Liver (tissue), 9 donors: ENCODE data around the gene ATP11A. TPM values are rescaled to one million over a fixed set of nuclear protein-coding genes. Genes with fewer than 3 reads are reported as not detected.

ENCODE experiments used
- DNase-seq: peaks from one replicate; pipeline ENCODE4 v3.0.0-alpha.2; 2017; ENCODE audit warnings: low spot score
- H3K27ac ChIP-seq, 2 donors: one replicate each; pipeline ENCODE4 v1.7.0; 2013; ENCODE audit warnings: inconsistent platforms in 2 of 2, low read length in 2 of 2, control low read depth in 1 of 2, low read depth in 1 of 2, mild to moderate bottlenecking in 1 of 2
- H3K27me3 ChIP-seq, 4 donors: one replicate each; pipeline versions ENCODE4 v1.6.1 to v1.7.0; 2013; ENCODE audit warnings: low read length in 3 of 4, inconsistent platforms in 1 of 4, mild to moderate bottlenecking in 1 of 4, moderate library complexity in 1 of 4; ENCODE audit not compliant: control insufficient read depth in 4 of 4, insufficient read depth in 4 of 4
- H3K36me3 ChIP-seq, 4 donors: one replicate each; pipeline versions ENCODE4 v1.6.1 to v1.7.0; 2013; ENCODE audit warnings: low read length in 3 of 4, mild to moderate bottlenecking in 3 of 4, low read depth in 1 of 4, moderate library complexity in 1 of 4; ENCODE audit not compliant: control insufficient read depth in 4 of 4, insufficient read depth in 3 of 4
- H3K4me1 ChIP-seq, 4 donors: one replicate each; pipeline versions ENCODE4 v1.6.1 to v1.7.0; 2013; ENCODE audit warnings: low read length in 3 of 4, mild to moderate bottlenecking in 3 of 4, moderate library complexity in 1 of 4; ENCODE audit not compliant: control insufficient read depth in 4 of 4, insufficient read depth in 4 of 4
- H3K4me3 ChIP-seq, 3 donors: one replicate each; pipeline versions ENCODE4 v1.6.1 to v1.7.0; 2013; ENCODE audit warnings: low read length in 3 of 3, control low read depth in 1 of 3, low read depth in 1 of 3, mild to moderate bottlenecking in 1 of 3
- H3K9ac ChIP-seq, 2 donors: one replicate each; pipeline ENCODE4 v1.7.0; 2013; ENCODE audit warnings: low read length in 2 of 2, mild to moderate bottlenecking in 2 of 2, moderate library complexity in 2 of 2, control low read depth in 1 of 2, low read depth in 1 of 2
- H3K9me3 ChIP-seq, 4 donors: one replicate each; pipeline versions ENCODE4 v1.6.1 to v1.7.0; 2013; ENCODE audit warnings: low read length in 3 of 4; ENCODE audit not compliant: control insufficient read depth in 4 of 4
- ATF3 ChIP-seq: IDR thresholded peaks from 2 replicates; pipeline ENCODE4 v1.6.1; 2016; ENCODE audit warnings: antibody characterized with exemption
- CTCF ChIP-seq: fragments of 150-350 bp; IDR thresholded peaks from 2 replicates; pipeline ENCODE4 v1.5.1; 2017; ENCODE audit warnings: improper control_type of control experiment, low read depth, low read length; ENCODE audit not compliant: missing input control
- EGR1 ChIP-seq, 2 donors: IDR thresholded peaks; 2 replicates each; pipeline ENCODE4 v1.6.1; 2016 to 2018; ENCODE audit warnings: antibody characterized with exemption in 2 of 2, low read depth in 2 of 2
- FOXA1 ChIP-seq: IDR thresholded peaks from 2 replicates; pipeline ENCODE4 v1.6.1; 2016; ENCODE audit warnings: antibody characterized with exemption
- GABPA ChIP-seq, 2 donors: IDR thresholded peaks in 1 of 2; conservative IDR thresholded peaks in 1 of 2; 2 replicates each; pipeline ENCODE4 v1.6.1; 2016; ENCODE audit warnings: antibody characterized with exemption in 2 of 2, mild to moderate bottlenecking in 1 of 2, moderate library complexity in 1 of 2
- HNF4A ChIP-seq, 2 donors: conservative IDR thresholded peaks; 2 replicates each; pipeline ENCODE4 v1.6.1; 2016; ENCODE audit warnings: antibody characterized with exemption in 2 of 2, mild to moderate bottlenecking in 2 of 2
- MAX ChIP-seq: IDR thresholded peaks from 2 replicates; pipeline ENCODE4 v1.6.1; 2016; ENCODE audit warnings: antibody characterized with exemption
- RAD21 ChIP-seq, 2 donors: IDR thresholded peaks; 2 replicates each; pipeline ENCODE4 v1.6.1; 2016; ENCODE audit warnings: antibody characterized with exemption in 2 of 2, mild to moderate bottlenecking in 2 of 2
- REST ChIP-seq: IDR thresholded peaks from 2 replicates; pipeline ENCODE4 v1.6.1; 2016; ENCODE audit warnings: antibody characterized with exemption, mild to moderate bottlenecking
- TAF1 ChIP-seq: conservative IDR thresholded peaks from 2 replicates; pipeline ENCODE4 v1.6.1; 2016; ENCODE audit warnings: antibody characterized with exemption, mild to moderate bottlenecking
- YY1 ChIP-seq: IDR thresholded peaks from 2 replicates; pipeline ENCODE4 v1.6.1; 2016; ENCODE audit warnings: antibody characterized with exemption, mild to moderate bottlenecking
- ZBTB33 ChIP-seq: IDR thresholded peaks from 2 replicates; pipeline ENCODE4 v1.6.1; 2016; ENCODE audit warnings: antibody characterized with exemption
- WGBS: extraction: QIAGEN DNeasy Blood & Tissue Kit; methylation state at CpG from one replicate; pipeline ENCODE4 v1.1.7; 2013; 5-methylcytosine and 5-hydroxymethylcytosine counted together
- polyA plus RNA-seq, 2 donors: library from polyadenylated mRNA; stranded (reverse) in 1 of 2; unstranded in 1 of 2; fragments of 200-250 nt in 1 of 2; fragments of >200 nt in 1 of 2; fragmentation: Nextera tagmentation in 1 of 2; extraction: Ambion mirVana in 1 of 2; gene quantifications; one replicate each; pipeline versions ENCODE4 v1.2.1 to v1.2.3, GENCODE V29; 2013 to 2015
- total RNA-seq, 2 donors: library from RNA; depleted of rRNA; stranded (reverse); fragments of >200 nt; gene quantifications; one replicate each; pipeline ENCODE4 v1.2.3, GENCODE V29; 2014
- donor health status: healthy.
- donor health status: healthy.
- donor health status: healthy.
- donor health status: healthy.
- donor health status: healthy.

The ATP11A gene
- total and polyA plus RNA-seq, 4 donors: 8.7 to 27.9 (median 13.8) TPM

- Histone ChIP-seq H3K9ac (no peak overlapping the region), H3K36me3 (peaks cover 10 to 67% (median 43%) of the 10 kb centered on the region in 4 donors), H3K4me3 (no peak overlapping the region), H3K9me3 (no peaks in the 10 kb centered on the region), H3K27me3 (no peaks in the 10 kb centered on the region), H3K27ac (no peak overlapping the region), H3K4me1 (no peaks in the 10 kb centered on the region)
- no peak for DNase-seq
- TF ChIP-seq CTCF: no peak
- 95% methylated on average over 19 of the region's 19 CpGs for WGBS
Observed at GRCh38 chr13:112828082-112828699, 138.4 kb downstream of the ATP11A start.

- H3K36me3 ChIP-seq: peaks cover 10 to 67% (median 46%) of the 10 kb centered on the region in 4 donors
- no peaks in the 10 kb centered on the region for H3K9me3 ChIP-seq
- no peak for DNase-seq
- no peak overlapping the region for H3K4me3 ChIP-seq
- no peak overlapping the region for H3K9ac ChIP-seq
- 98% methylated on average over 15 of the region's 15 CpGs for WGBS
- no peaks in the 10 kb centered on the region for H3K27me3 ChIP-seq
- H3K4me1 ChIP-seq: no peaks in the 10 kb centered on the region
- TF ChIP-seq EGR1 (IDR thresholded peaks at IDR 0.05; ENCODE audit: low read depth in 2 of 2) (no peak), RAD21 (IDR thresholded peaks at IDR 0.05) (no peak), MAX (no peak), ZBTB33 (no peak), GABPA (IDR thresholded peaks at IDR 0.05 in 1 of 2, conservative IDR thresholded peaks at IDR 0.05 in 1 of 2) (no peak), HNF4A (conservative IDR thresholded peaks at IDR 0.05) (no peak), TAF1 (no peak), CTCF (no peak)
- H3K27ac ChIP-seq: no peak overlapping the region
Observed at GRCh38 chr13:112828756-112829155, 138.9 kb downstream of the ATP11A start.

GRCh38 chr13:112831196-112831595 is 141.4 kb downstream of the ATP11A start:
- Histone ChIP-seq H3K9ac (no peak overlapping the region), H3K36me3 (peaks cover 14 to 73% (median 47%) of the 10 kb centered on the region in 4 donors), H3K9me3 (no peaks in the 10 kb centered on the region), H3K4me1 (no peaks in the 10 kb centered on the region), H3K27ac (no peak overlapping the region), H3K27me3 (no peaks in the 10 kb centered on the region), H3K4me3 (no peak overlapping the region)
- 97% methylated on average over 21 of the region's 21 CpGs for WGBS
- TF ChIP-seq ATF3 (no peak), REST (no peak), EGR1 (IDR thresholded peaks at IDR 0.05; ENCODE audit: low read depth in 2 of 2) (no peak), YY1 (no peak), FOXA1 (no peak), TAF1 (no peak)
- DNase-seq: no peak
